Articular chondrocyte of knee joint (primary cell): ENCODE measurements around the gene CCDC188. TPM values are rescaled to one million over a fixed set of nuclear protein-coding genes. Genes with fewer than 3 reads are reported as not detected.

Experiments used
- small RNA-seq: library from RNA; depleted of rRNA; stranded (forward); fragments of <200 nt; gene quantifications from one replicate; pipeline ENCODE3, GENCODE V24; 2012
- total RNA-seq: library from RNA; depleted of rRNA; stranded (reverse); fragments of >200 nt; gene quantifications from 2 replicates; pipeline ENCODE4 v1.2.3, GENCODE V29; 2012

The CCDC188 gene
- 0.65 and 1.3 TPM in 2 replicates for total RNA-seq

GRCh38 chr22:20150381-20151275, at the start of gene CCDC188:
Gene CCDC188, minus strand, starts transcription at chr22:20151055. Its CDS starts 69 bp downstream, at chr22:20150986.

GRCh38 chr22:20131597-20131858, 19.3 kb downstream of the CCDC188 start, which contains the start of gene ZDHHC8:
Gene ZDHHC8, plus strand, starts transcription at chr22:20131804. Its CDS starts 144 bp downstream, at chr22:20131948.

GRCh38 chr22:20116951-20117632, 33.8 kb downstream of the CCDC188 start, which contains the start of gene TRMT2A:
Gene TRMT2A, minus strand, starts transcription at chr22:20117226. Its CDS starts 320 bp downstream, at chr22:20116906.

GRCh38 chr22:20115691-20116375, 35.0 kb downstream of the CCDC188 start, which contains the start of gene RANBP1:
Gene RANBP1, plus strand, starts transcription at chr22:20116104. Its CDS starts 81 bp downstream, at chr22:20116185.

Small RNAs within 50 kb of the gene (small RNA-seq; reads per million reads assigned to genes)
- gene MIR6816 (not detected), gene RF00599 (not detected)

Other genes starting within 250 kb of the CCDC188 start
- gene COMT, start 209.3 kb downstream of the CCDC188 start, total RNA-seq = 222 and 228 TPM in 2 replicates
- gene TXNRD2, start 209.2 kb downstream of the CCDC188 start, total RNA-seq = 13.3 and 16.5 TPM in 2 replicates
- 21.4 and 25.2 TPM in 2 replicates for gene ARVCF, start 134.2 kb downstream of the CCDC188 start, total RNA-seq
- 44.9 and 51.9 TPM in 2 replicates for gene TANGO2, start 129.9 kb downstream of the CCDC188 start, total RNA-seq
- 23.0 and 28.5 TPM in 2 replicates for gene DGCR8, start 70.8 kb downstream of the CCDC188 start, total RNA-seq
- 117 and 128 TPM in 2 replicates for gene RANBP1, start 35.0 kb downstream of the CCDC188 start, total RNA-seq
- 30.1 and 30.6 TPM in 2 replicates for gene TRMT2A, start 33.8 kb downstream of the CCDC188 start, total RNA-seq
- 10.6 and 12.5 TPM in 2 replicates for gene ZDHHC8, start 19.3 kb downstream of the CCDC188 start, total RNA-seq
- 0.22 and 0.26 TPM in 2 replicates for gene RTN4R, start 117.3 kb upstream of the CCDC188 start, total RNA-seq
- gene DGCR6L, start 169.0 kb upstream of the CCDC188 start, total RNA-seq = 48.0 and 54.7 TPM in 2 replicates
- gene ZNF74, start 243.1 kb upstream of the CCDC188 start, total RNA-seq = 6.5 and 7.8 TPM in 2 replicates